ENCODE data around the gene GPC6. TPM values are rescaled to one million over a fixed set of nuclear protein-coding genes. Genes with fewer than 3 reads are reported as not detected.

The GPC6 gene
- polyA plus RNA-seq, 1 donor (not counting 4 experiments of a cell fraction or from before 2014, with no cell fraction given): 0.42 TPM

DNA sequence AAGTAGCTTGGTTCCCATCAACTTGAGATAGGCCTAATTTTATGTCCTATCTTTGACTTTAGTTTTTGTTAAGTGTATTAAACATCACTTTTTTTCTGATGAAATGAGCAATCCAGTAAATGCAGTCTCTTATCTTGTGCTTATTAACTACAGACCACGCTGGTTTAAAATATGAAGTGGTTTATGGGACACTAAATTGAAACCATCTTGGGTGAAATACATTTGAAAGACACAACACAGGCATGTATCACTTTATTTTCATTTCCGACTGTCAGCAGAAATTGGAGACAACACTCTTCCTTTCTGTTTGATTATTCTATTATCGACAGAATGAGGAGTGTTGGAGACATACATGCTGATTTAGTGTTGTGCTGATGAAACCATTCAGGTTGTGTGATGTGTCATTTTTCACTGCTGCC, 447.7 kb downstream of the GPC6 start:
- H2AFZ ChIP-seq (ENCODE audit: control insufficient read depth, low read length): no peak overlapping the region
- no peaks in the 10 kb centered on the region for H3K27me3 ChIP-seq (ENCODE audit: control insufficient read depth, extremely low read depth, insufficient read depth, low read length)
- TF ChIP-seq, protein P1, sequence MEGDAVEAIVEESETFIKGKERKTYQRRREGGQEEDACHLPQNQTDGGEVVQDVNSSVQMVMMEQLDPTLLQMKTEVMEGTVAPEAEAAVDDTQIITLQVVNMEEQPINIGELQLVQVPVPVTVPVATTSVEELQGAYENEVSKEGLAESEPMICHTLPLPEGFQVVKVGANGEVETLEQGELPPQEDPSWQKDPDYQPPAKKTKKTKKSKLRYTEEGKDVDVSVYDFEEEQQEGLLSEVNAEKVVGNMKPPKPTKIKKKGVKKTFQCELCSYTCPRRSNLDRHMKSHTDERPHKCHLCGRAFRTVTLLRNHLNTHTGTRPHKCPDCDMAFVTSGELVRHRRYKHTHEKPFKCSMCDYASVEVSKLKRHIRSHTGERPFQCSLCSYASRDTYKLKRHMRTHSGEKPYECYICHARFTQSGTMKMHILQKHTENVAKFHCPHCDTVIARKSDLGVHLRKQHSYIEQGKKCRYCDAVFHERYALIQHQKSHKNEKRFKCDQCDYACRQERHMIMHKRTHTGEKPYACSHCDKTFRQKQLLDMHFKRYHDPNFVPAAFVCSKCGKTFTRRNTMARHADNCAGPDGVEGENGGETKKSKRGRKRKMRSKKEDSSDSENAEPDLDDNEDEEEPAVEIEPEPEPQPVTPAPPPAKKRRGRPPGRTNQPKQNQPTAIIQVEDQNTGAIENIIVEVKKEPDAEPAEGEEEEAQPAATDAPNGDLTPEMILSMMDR (optimal IDR thresholded peaks at IDR 0.05 in 1 of 3, IDR thresholded peaks at IDR 0.05 in 1 of 3, conservative IDR thresholded peaks at IDR 0.05 in 1 of 3; ENCODE audit: extremely low read depth in 1 of 3, insufficient read depth in 2 of 3, low read length in 3 of 3): no peak
- no peak for TF ChIP-seq EZH2 (IDR thresholded peaks at IDR 0.05; ENCODE audit: low read length)
- no peaks in the 10 kb centered on the region for H3K9me1 ChIP-seq (ENCODE audit: control insufficient read depth, extremely low read depth, insufficient read depth, low read length)
- FAIRE-seq (no peak), DNase-seq (ENCODE audit: low read depth, low spot score) (no peak)
- no peaks in the 10 kb centered on the region for H3K36me3 ChIP-seq (ENCODE audit: control insufficient read depth in 2 of 2, extremely low read depth in 1 of 2, insufficient read depth in 2 of 2, low read length in 2 of 2)
- no peak overlapping the region for H3K9ac ChIP-seq (ENCODE audit: control insufficient read depth, extremely low read depth, insufficient read depth, low read length)
- no peaks in the 10 kb centered on the region for H3K9me3 ChIP-seq (ENCODE audit: control insufficient read depth, low read depth, low read length)
- H3K27ac ChIP-seq (ENCODE audit: control insufficient read depth, insufficient read depth, low read length): no peak overlapping the region
- no peak overlapping the region for H3K4me2 ChIP-seq (ENCODE audit: control insufficient read depth, extremely low read depth, insufficient read depth, low read depth, low read length)
- no peaks in the 10 kb centered on the region for H3K4me1 ChIP-seq (ENCODE audit: control insufficient read depth, extremely low read depth, insufficient read depth, low read length)
- dilution Hi-C loops (cut with MboI; ENCODE audit: extremely low pct_ligation_motif_present, low sequenced_read_pairs): no loop called here
- H3K4me3 ChIP-seq (ENCODE audit: control insufficient read depth in 2 of 3, extremely low read depth in 1 of 3, insufficient read depth in 2 of 3, low read depth in 1 of 3, low read length in 3 of 3): no peak overlapping the region
- H4K20me1 ChIP-seq (ENCODE audit: control insufficient read depth, extremely low read depth, insufficient read depth, low read length): no peaks in the 10 kb centered on the region
- H3K79me2 ChIP-seq (ENCODE audit: control insufficient read depth, insufficient read depth, low read length): no peaks in the 10 kb centered on the region

DNA sequence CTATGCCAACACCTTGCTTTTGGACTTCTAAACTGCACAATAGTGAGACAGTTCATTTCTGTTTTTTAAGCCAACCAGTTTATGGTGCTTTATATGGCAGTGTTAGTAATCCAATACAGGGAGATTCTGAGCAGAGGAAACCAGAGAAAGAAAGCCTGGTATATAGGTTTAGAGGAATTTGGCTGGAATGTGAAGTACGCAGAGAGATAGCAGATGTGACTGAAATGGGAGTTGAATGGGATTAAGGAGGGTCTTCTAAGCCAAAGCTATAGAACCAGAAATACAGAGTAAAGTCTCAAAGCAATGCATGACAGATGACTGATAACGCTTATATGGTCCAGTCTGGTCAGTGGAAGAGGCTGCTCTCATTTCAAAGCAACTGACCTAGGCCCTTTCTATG, 453.7 kb downstream of the GPC6 start:
- FAIRE-seq (no peak), DNase-seq (ENCODE audit: low read depth, low spot score) (no peak)
- Histone ChIP-seq H3K9me3 (ENCODE audit: control insufficient read depth, low read depth, low read length) (no peaks in the 10 kb centered on the region), H4K20me1 (ENCODE audit: control insufficient read depth, extremely low read depth, insufficient read depth, low read length) (no peaks in the 10 kb centered on the region), H3K27ac (ENCODE audit: control insufficient read depth, insufficient read depth, low read length) (no peak overlapping the region), H3K9me1 (ENCODE audit: control insufficient read depth, extremely low read depth, insufficient read depth, low read length) (no peaks in the 10 kb centered on the region), H2AFZ (ENCODE audit: control insufficient read depth, low read length) (no peak overlapping the region), H3K79me2 (ENCODE audit: control insufficient read depth, insufficient read depth, low read length) (no peaks in the 10 kb centered on the region), H3K36me3 (ENCODE audit: control insufficient read depth in 2 of 2, extremely low read depth in 1 of 2, insufficient read depth in 2 of 2, low read length in 2 of 2) (no peaks in the 10 kb centered on the region), H3K27me3 (ENCODE audit: control insufficient read depth, extremely low read depth, insufficient read depth, low read length) (no peaks in the 10 kb centered on the region), H3K4me2 (ENCODE audit: control insufficient read depth, extremely low read depth, insufficient read depth, low read depth, low read length) (no peak overlapping the region), H3K9ac (ENCODE audit: control insufficient read depth, extremely low read depth, insufficient read depth, low read length) (no peak overlapping the region), H3K4me3 (ENCODE audit: control insufficient read depth in 2 of 3, extremely low read depth in 1 of 3, insufficient read depth in 2 of 3, low read depth in 1 of 3, low read length in 3 of 3) (no peak overlapping the region), H3K4me1 (ENCODE audit: control insufficient read depth, extremely low read depth, insufficient read depth, low read length) (no peaks in the 10 kb centered on the region)
- TF ChIP-seq, protein P1 (optimal IDR thresholded peaks at IDR 0.05 in 1 of 3, IDR thresholded peaks at IDR 0.05 in 1 of 3, conservative IDR thresholded peaks at IDR 0.05 in 1 of 3; ENCODE audit: extremely low read depth in 1 of 3, insufficient read depth in 2 of 3, low read length in 3 of 3): no peak
- TF ChIP-seq EZH2 (IDR thresholded peaks at IDR 0.05; ENCODE audit: low read length): no peak
- dilution Hi-C loops (cut with MboI; ENCODE audit: extremely low pct_ligation_motif_present, low sequenced_read_pairs): no loop called here

Data from keratinocyte (primary cell).